ENCODE measurements around the gene LRRC3.

GRCh38 chr21:44466996-44467858, 11.9 kb downstream of the LRRC3 start:
- no peak for TF ChIP-seq CTCF (IDR thresholded peaks at IDR 0.05)
- TF ChIP-seq POLR2A (IDR thresholded peaks at IDR 0.05), result no peak
